OCI-LY3 (cell line): ENCODE results near the gene RERG.

Experiments
- H2AFZ ChIP-seq: fragments of 200-600, 300-600 bp; shearing (Covaris generic); 2 replicates; pipeline ENCODE4 v1.6.0; 2014; ENCODE audit warnings: antibody characterized with exemption, low read depth, low read length
- H3K27ac ChIP-seq: fragments of 200-600, 300-600 bp; sonication (generic); 2 replicates; pipeline ENCODE4 v1.5.1; 2014; ENCODE audit warnings: mild to moderate bottlenecking, low read length, moderate library complexity, mixed read lengths
- H3K27me3 ChIP-seq: fragments of 200-600, 300-600 bp; sonication (generic); 2 replicates; pipeline ENCODE4 v1.6.1; 2014; ENCODE audit warnings: low read depth, low read length, mixed read lengths
- H3K36me3 ChIP-seq: fragments of 200-600, 300-600 bp; sonication (generic); replicated peaks from 2 replicates; pipeline ENCODE3; 2014; ENCODE audit warnings: low read depth, low read length, mixed read lengths
- H3K4me1 ChIP-seq: fragments of 300-600, 200-600 bp; sonication (generic); 2 replicates; pipeline ENCODE4 v1.6.1; 2014; ENCODE audit warnings: low read length, mixed read lengths
- H3K4me2 ChIP-seq: fragments of 200-600, 300-600 bp; sonication (generic); 2 replicates; pipeline ENCODE4 v1.6.1; 2014; ENCODE audit warnings: low read length, mixed read lengths
- H3K4me3 ChIP-seq: fragments of 300-600, 200-600 bp; sonication (generic); 2 replicates; pipeline ENCODE4 v1.5.1; 2014; ENCODE audit warnings: antibody characterized with exemption, mild to moderate bottlenecking, low read length, moderate library complexity
- H3K79me2 ChIP-seq: fragments of 300-600, 200-600 bp; shearing (Covaris generic); 2 replicates; pipeline ENCODE4 v1.6.1; 2014; ENCODE audit warnings: mild to moderate bottlenecking, low read length, mixed read lengths
- H3K9ac ChIP-seq: fragments of 300-600, 200-600 bp; shearing (Covaris generic); 2 replicates; pipeline ENCODE4 v1.6.0; 2014; ENCODE audit warnings: mild to moderate bottlenecking, low read length, moderate library complexity
- H3K9me3 ChIP-seq: fragments of 200-600, 300-600 bp; shearing (Covaris generic); 2 replicates; pipeline ENCODE4 v1.6.1; 2014; ENCODE audit warnings: low read length, mixed read lengths; ENCODE audit not compliant: insufficient read depth
- H4K20me1 ChIP-seq: fragments of 200-600, 300-600 bp; sonication (generic); 2 replicates; pipeline ENCODE4 v1.6.1; 2016; ENCODE audit warnings: low read length, mixed read lengths; ENCODE audit not compliant: insufficient read depth
- CTCF ChIP-seq: fragments of 200-600, 300-600 bp; sonication (generic); IDR thresholded peaks from 2 replicates; pipeline ENCODE4 v1.5.1; 2014; ENCODE audit warnings: antibody characterized with exemption, low read length, low read depth
- EZH2phosphoT487 ChIP-seq: fragments of 200-600 bp; shearing (Covaris generic); IDR thresholded peaks from 2 replicates; pipeline ENCODE4 v1.6.1; 2018; ENCODE audit warnings: antibody characterized with exemption, mixed run types, low read depth

RERG gene

GRCh38 chr12:15192720-15193119, 28.5 kb downstream of the RERG start:
- Histone ChIP-seq H3K9me3 (no peaks in the 10 kb centered on the region), H2AFZ (no peak overlapping the region), H3K4me3 (no peak overlapping the region)

GRCh38 chr12:15188127-15188526, 33.1 kb downstream of the RERG start:
- no peaks in the 10 kb centered on the region for H3K79me2 ChIP-seq
- peaks cover 7% of the 10 kb centered on the region for H3K4me1 ChIP-seq
- no peaks in the 10 kb centered on the region for H3K36me3 ChIP-seq
- H4K20me1 ChIP-seq: no peaks in the 10 kb centered on the region
- no peak overlapping the region for H3K27ac ChIP-seq
- H3K9me3 ChIP-seq: no peaks in the 10 kb centered on the region
- peaks cover 4% of the 10 kb centered on the region; the same call in 1 of the 2 replicates for H3K27me3 ChIP-seq
- H3K9ac ChIP-seq: no peak overlapping the region
- no peak overlapping the region for H3K4me3 ChIP-seq
- no peak overlapping the region for H3K4me2 ChIP-seq
- H2AFZ ChIP-seq: no peak overlapping the region
- TF ChIP-seq CTCF: no peak
- TF ChIP-seq EZH2phosphoT487: no peak

More at GRCh38 chr12:15192720-15193119, 28.5 kb downstream of the RERG start:
- Histone ChIP-seq H3K4me2 (no peak overlapping the region), H3K27ac (no peak overlapping the region), H4K20me1 (no peaks in the 10 kb centered on the region), H3K4me1 (peaks cover 20% of the 10 kb centered on the region), H3K36me3 (no peaks in the 10 kb centered on the region), H3K79me2 (no peaks in the 10 kb centered on the region), H3K9ac (no peak overlapping the region), H3K27me3 (peaks cover 8% of the 10 kb centered on the region; the same call in 1 of the 2 replicates)
- TF ChIP-seq EZH2phosphoT487 (no peak), CTCF (no peak)

GRCh38 chr12:15186597-15186996, 34.6 kb downstream of the RERG start:
- no peak overlapping the region for H3K4me3 ChIP-seq
- H3K36me3 ChIP-seq: no peaks in the 10 kb centered on the region
- no peak overlapping the region for H3K27ac ChIP-seq
- H4K20me1 ChIP-seq: no peaks in the 10 kb centered on the region
- TF ChIP-seq EZH2phosphoT487 (no peak), CTCF (no peak)
- H3K27me3 ChIP-seq: peaks cover 4% of the 10 kb centered on the region; the same call in 1 of the 2 replicates
- H3K9me3 ChIP-seq: no peaks in the 10 kb centered on the region
- H2AFZ ChIP-seq: no peak overlapping the region
- no peaks in the 10 kb centered on the region for H3K79me2 ChIP-seq
- H3K4me2 ChIP-seq: no peak overlapping the region
- H3K9ac ChIP-seq: no peak overlapping the region
- peaks cover 7% of the 10 kb centered on the region for H3K4me1 ChIP-seq

- no peaks in the 10 kb centered on the region for H3K36me3 ChIP-seq
- H2AFZ ChIP-seq: no peak overlapping the region
- H4K20me1 ChIP-seq: no peaks in the 10 kb centered on the region
- no peak overlapping the region for H3K9ac ChIP-seq
- no peak overlapping the region for H3K4me2 ChIP-seq
- no peak overlapping the region for H3K27ac ChIP-seq
- peaks cover 7% of the 10 kb centered on the region for H3K4me1 ChIP-seq
- H3K4me3 ChIP-seq: no peak overlapping the region
- no peaks in the 10 kb centered on the region for H3K79me2 ChIP-seq
- TF ChIP-seq CTCF (no peak), EZH2phosphoT487 (no peak)
- H3K27me3 ChIP-seq: peaks cover 4% of the 10 kb centered on the region; the same call in 1 of the 2 replicates
- H3K9me3 ChIP-seq: no peaks in the 10 kb centered on the region
These were observed 36.7 kb downstream of the RERG start for GRCh38 chr12:15184484-15184883.
